NCI-H748 (cell line): ENCODE measurements around the gene LPIN2.

ENCODE experiments used
- DNase-seq: peaks from one replicate; lab custom pipeline; 2025; ENCODE audit not compliant: unreplicated experiment; lab: John Stamatoyannopoulos, UW

The LPIN2 gene

DNA sequence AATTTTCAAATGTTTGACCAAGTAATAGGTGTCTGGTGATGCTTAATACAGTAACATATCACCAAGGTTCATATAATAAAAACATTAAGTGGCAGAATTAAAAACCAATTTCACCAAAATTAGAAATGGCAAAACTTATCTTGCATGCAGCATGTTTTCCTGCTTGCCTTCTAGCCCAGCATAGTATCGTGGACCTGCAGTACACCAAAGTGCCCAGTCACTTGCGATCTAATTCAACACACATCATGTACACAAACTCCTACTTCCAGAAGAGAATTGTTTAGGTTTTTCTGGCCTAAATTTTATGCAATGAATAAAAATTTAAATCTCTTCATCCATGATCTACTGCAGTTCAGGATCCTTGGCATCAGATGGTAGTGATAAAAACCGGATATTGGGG is 28.9 kb downstream of the LPIN2 start:
- DNase-seq = no peak

DNA sequence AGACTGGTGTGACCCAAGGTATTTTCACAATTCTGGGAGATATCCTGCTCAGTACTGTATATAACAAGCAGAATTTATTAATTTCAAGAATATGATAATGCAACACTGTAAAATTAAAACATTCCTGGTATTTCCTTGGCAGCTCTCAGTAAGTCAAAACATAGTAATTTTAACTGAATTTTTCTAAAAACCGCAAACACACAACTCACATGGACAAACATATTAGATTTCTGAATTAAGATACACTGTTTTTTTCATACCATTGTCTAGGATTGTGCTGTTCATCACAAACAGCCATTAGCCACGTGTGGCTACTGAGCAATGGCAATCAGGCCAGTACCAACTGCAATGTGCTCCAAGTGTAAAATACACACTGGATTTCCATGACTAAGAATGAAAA is 29.6 kb downstream of the LPIN2 start:
- no peak for DNase-seq

DNA sequence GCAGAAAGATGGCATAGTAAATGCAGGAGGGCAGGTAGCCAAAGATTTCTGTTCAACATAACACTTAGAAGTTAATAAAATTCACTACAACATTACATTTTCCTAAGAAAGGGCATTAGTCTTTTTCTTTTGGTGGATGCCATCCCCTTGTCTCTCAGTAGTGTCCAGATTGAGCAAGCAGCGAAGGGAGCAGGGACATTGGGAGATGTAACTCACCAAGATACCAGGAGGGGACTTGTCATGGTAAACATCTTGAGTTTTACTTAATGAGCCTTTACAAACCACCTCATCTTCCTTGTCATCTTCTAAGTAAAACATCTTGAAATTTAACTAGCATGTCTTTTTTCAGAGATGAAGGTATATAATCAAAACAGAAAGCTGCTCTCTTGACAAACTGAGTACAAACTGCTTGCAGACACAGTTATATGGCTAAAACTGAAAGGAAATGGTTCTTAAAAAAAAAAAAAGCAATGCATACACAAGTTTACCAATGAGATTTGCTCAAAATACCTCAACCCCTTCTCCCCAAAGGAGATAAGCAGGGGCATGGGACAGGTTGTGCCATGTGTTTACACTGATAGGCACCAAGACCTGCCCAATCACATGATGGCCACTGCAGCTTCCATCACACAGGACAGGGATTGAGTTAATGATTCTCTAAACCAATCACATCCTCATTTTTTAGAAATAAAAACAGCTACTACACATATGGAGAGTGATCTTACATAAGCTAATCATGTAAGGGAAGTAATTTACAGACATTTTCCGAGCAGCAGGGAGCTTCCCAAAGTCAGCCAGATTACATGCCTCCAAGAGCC is 30.3 kb downstream of the LPIN2 start:
- no peak for DNase-seq

DNA sequence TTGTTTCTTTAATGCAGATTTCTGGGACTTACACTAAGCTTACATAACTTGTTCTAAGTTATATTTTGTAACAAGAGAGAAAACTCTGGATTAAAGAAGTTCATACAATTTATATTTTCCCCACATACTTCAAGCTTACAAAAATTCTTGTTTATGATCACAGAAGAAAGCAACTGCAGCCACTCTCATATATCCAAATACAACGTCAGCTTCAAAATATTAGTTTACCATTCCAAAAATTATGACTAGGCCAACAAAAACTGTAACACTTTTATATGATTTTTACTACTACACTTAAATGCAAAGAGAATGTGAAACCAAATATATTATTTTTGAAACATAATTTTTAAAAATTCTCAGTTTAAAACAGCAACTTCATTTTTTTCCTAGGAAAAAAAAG is 30.9 kb downstream of the LPIN2 start:
- no peak for DNase-seq

DNA sequence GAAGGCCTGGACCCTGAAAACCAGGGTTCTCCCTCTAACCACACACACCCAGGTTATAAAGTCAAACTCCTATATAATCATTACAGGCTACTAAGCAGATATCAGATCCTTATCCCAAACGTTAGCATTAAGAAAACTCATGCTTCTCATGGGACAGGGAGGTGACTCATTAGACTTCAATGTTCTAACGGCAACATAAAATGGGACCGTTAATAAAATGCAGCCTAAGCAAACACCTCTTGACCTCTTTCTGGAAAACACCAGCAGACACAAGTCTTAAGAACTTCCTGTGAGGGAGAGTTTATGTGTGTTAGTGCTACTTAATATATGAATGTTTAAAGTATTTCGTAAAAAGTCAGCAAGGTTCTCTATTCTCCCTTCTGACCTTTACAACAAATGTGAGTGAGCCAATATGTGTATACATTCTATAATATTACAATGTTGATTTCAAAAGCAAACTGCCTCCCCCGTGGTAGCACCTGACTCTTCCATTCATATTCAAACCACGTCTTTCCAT is 31.7 kb downstream of the LPIN2 start:
- DNase-seq = no peak

DNA sequence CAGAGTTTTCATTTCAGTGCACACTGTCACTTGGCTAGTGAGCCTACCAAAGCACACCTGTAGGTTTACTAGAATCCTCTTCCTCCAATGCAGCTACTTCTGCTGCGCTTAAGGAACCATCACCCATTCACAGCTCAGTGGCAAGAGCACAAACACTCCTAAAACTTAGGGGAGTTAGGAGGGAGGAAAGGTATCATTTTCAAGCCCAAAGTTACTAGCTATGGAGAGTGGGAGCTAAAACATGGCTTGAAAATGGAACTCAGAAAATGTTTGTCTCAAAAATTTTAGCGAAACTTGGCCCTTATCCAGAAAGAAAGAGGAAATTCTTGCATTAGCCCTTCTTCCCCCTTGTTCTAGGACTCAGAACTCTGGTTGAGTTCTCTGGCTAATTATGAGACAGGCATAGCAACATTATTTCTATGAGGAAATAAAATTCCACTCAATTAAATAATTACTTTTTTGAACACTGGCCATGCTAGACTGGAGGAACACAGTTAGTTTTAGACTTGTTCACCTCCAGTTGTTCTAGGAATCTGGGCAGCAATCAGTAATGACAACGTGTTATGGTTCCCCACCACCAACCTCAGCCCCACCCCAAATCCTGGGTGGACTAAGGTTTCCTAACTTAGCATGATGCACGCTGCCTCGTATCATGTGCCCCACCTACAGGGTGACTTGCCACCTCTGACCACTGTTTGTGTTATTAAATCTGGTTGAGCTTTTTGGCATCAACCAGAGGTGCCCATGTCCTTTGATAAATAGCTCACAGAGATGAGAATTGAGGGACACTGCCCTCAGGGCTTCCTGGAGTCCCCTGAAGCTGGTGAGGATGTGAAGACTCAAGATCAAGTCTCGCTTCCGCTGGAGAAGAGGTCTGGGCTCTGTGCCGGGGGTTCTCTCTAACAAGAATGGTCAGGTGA is 32.8 kb downstream of the LPIN2 start:
- no peak for DNase-seq

DNA sequence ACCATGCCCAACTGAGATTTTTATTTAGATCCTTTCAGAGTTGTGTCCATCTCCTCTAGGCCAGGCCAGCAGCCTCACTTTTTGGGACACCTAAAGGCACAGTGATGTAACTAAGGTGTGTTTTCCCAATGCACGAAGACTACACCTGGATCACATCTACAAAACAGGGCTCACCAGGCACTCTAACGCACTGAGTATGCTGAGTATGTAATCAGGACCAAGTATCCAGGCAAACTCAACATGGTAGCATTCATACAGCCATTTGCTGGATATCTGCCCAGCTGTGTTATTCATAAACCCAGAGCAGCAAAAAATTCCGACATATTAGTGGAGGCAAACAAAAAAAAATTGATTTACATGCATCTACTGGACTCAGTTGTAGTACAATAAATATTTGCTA is 33.8 kb downstream of the LPIN2 start:
- DNase-seq = no peak

DNA sequence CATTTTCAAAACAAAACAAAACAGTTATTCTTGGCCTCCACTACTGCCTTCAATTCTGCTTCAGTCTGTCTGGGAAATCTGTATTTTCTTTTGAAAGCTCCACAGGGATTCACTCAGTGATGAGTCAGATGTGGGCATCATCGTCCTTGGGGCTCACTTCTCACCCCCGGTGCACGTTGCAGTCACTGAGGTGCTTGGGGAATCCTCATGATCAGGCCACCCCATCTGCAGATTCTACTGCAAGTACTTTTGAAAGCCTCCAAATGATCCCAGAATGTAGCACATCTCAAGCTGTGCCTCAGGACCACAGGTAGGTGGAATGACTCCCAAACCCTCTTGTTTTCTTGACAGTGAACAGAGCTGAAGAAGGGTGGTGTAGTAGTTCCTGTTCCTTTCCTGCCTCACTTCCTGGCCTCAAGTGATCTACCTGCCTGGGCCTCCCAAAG is 34.3 kb downstream of the LPIN2 start:
- no peak for DNase-seq

DNA sequence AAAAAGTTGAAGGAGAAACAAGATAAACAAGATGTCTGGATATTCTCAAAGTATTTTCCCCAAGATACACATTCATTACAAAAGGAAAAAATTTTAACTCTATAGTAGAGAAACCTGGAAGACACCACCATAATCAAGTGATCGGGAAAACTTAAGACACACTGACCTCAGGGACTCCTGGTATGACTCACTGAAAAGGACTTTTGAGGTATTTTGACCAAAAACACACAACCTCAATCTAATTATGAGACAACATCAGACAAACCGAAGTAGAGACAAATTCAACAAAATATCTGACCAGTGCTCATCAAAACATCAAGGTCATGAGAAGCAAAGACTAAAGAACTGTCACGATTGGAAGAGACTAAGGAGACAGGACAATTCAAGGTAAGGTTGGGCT is 34.7 kb downstream of the LPIN2 start:
- no peak for DNase-seq

DNA sequence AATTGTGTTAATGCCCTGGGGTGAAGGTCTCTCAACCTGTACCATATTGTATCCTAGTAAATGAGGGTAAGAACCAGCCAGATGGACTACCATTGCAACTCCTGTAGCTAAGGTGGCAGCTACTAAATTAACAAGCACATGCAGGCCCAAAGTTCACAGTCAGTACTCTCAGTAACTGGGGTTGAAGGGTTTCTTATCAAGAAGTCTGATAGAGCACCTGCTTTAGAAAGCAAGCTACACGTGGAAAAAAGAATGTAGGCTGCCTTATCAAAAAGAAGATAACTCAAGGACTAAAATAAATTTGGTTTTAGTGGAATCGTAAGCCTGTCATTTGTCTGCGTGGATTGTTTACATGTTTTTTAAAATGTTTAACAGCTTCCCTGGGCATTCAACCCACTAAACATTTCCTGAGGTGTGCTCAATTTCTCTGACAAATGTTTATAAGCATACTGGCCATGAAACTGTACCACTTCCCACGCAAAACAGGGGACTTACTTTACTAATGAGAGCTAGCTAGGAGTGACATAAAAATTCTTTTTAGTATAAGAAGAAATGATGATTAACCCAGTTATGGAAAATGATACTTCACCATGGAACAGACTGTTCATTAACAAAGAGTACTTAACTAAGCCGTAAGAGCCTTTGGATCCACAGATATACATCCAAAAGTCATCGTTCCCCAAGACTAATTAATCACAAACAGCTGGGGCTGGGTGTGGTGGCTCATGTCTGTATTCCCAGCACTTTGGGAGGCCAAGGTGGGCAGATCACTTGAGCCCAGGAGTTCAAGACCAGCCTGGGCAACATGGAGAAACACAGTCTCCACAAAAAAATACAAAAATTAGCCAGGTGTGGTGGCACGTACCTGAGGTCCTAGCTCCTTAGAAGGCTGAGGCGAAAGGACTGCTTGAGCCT is 36.5 kb downstream of the LPIN2 start:
- no peak for DNase-seq

DNA sequence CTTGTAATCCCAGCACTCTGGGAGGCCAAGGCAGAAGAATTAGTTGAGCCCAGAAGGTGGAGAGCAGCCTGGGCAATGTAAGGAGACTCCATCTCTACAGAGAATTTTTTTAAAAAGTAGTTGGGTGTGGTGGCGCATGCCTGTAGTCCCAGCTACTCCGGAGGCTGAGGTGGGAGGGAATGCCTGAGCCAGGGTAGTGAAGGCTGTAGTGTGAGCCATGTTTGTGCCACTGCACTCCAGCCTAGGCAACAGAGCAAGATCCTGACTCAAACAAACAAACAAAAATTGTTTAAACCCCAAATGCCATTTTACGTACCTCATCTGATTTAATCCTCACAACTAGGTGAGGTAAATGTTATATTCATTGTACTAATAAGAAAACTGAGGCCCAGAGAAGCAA is 38.2 kb downstream of the LPIN2 start:
- DNase-seq = no peak

DNA sequence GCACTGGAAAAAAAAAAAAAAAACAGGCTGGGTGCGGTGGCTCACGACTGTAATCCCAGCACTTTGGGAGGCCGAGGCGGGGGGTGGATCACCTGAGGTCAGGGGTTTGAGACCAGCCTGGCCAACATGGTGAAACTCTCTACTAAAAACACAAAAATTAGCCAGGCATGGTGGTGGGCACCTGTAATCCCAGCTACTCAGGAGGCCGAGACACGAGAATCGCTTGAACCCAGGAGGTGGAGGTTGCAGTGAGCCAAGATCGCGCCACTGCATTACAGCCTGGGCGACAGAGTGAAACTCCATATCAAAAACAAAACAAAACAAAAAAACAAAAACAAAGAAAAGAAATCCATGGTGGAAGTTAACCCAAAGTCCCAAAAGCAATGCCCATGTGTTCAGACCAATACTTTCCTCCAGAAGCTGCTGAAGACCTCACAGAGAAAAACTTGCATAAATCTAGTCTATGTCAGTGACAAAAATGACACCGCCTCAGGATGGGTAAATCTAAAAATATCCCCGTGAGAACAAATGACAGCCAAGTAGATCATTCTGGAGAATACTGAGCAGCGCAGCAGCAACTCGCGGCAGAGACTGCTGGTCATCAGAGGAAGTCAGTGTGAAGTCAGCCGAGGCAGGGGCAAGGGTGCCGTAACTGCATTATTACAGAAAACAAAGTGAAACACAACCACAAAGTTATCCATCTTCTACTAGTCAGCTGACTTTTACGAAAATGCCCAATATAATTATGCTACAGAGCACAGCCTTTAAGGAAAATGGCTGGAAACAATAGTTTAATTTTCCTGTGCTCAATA is 41.0 kb downstream of the LPIN2 start:
- no peak for DNase-seq

DNA sequence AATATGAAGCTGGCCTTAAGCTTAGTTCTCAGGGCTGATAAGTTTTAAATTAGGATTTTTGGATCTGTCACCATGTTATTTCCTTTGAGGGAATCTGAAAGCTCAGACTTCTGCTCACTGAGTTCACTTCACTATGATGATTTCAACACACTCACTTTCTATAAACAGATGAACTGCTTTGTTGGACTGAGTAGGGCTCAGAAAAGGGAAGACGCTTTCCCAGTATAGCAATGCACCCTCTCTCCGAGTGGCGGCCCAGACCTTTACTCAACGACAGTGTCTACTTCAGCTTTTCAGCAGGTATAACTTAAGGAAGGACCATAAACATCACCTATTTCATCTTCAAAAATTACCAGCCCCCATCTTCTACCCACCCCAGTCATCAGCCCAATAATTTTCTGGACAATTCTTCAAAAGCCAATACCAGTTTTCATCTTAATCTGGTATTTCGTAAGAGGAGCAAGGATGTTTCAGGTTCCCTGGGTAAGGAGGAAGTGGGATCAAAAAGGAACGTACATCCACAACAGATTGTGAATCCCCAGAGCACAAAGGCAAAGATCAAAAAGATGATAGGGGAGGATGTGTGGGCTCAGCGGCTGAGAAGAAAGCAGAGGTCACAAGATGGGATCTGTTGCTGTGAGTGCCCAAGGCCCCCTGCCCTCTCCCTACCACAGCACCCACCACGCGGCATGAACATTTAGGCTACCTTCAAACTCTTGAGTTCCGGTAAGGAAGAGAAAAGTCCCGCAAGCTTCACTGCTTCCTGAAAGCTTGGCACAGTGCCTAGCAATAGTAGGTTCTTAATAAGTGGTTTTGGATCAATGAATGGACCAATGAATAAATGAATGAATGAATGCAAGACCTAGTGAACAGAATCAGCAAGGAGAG is 41.9 kb downstream of the LPIN2 start:
- DNase-seq = no peak

DNA sequence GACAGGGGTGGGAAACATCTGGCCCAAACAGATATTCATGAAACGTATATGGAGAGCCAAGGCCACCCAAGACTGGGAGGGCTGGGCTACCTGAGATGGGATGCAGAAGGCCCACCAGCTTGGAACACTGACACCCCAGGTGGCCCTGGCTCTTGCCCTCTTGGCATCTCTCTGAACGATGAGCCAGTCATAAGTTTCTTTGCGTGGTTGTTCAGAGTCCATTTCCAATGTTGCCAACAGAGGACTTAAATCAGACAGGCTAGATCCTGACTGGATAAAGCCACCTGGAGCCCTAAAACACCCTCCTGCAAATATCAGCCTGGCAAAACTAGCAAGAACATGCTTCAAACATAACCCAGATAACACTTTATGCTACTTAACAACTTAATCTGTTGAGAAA is 42.6 kb downstream of the LPIN2 start:
- DNase-seq = no peak

DNA sequence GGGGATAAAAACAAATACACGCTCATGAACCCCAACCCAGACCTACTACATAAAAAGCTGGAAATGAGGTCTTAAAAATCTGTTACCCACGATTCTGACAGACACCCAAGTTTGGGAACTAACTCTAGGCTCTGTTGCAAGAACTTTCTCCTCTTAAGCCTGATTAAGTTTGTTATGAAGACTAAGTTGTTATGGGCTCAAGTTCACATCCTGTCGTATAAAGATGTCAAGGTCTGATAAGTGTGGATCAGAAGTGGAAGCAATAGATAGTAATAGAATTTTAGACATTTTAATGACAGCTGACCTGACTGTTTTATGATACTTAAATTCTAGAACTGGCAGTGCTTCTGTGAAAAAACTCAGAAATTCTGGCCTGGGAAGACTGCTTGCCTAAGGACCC is 43.2 kb downstream of the LPIN2 start:
- DNase-seq = no peak

DNA sequence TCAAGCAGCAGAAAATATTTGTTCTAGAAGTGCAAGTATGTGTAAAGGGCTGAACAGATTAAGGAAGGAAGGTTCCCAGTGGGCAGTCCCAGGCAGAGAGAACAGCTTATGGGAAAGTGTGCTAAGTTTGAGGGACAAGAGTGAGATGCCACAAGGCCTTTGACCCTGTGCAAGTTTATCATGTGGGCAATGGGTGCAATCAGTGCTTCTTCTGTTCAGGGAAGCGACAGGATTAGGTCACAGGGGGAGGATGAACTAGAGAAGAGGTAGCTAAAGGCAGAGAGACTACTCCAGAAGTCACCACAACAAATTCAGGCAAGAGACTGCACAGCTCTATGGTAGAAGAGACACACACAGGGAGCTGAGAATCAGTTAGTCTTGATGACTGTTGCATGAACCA is 44.3 kb downstream of the LPIN2 start:
- DNase-seq = no peak

DNA sequence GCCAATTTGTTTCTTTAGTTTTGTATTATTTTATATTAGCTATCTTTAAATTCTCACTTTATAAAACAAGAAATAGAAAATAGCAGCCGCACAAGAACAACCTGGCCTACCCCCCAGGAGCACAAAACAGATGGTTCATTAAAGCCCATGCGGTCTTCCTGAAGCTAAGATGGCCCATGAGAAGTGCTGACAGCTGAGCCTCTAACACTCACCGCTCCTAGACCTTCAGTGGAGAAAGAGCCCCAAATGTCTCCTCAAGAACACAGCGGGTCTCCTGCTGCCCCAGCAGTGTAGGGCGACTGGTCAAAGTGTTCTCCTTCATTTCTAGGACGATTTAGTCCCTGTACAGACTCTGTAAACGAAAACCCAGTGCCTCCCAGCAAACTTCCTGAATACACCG is 45.1 kb downstream of the LPIN2 start:
- DNase-seq = no peak

DNA sequence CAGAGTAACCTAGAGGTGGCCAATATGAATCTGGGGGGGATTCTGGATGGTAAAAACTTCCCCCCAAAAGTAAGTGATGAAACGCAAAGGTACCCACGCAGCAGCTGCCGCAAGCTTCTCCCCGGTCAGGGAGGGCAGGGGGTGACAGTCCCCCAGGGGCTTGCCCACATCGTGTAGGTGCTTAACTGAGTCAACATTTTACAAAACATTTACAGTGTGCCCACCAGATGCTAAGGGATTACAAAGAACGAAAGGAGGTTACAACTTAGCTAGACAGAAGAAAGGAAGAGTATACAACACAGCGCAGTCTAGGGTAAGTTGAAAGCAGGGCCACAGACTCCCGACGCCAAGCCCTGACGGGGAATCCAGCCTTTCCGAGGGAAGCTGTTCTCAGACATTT is 45.6 kb downstream of the LPIN2 start:
- no peak for DNase-seq

DNA sequence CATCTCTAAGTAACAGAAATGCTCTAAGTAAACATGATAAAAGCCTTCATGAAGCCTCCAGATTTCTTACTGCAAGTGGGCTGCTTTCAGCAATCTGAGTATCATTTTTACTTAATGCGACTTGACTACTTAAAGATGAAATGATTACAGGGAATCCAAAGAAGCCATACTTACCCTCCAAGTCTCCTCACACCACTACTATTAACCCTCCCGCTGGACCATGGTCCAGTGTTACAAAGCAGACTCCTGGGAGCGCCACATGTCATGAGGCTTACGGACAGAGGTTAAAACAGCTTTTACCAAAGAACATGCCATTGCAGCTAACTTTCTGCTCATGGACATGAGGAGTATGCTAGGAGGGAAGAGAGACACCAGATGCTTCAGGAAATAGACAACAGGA is 46.4 kb downstream of the LPIN2 start:
- no peak for DNase-seq
